SK-N-MC (cell line): ENCODE measurements around the gene TNFSF10.
A peak's percentile ranks its signal among the peaks of the same experiment; 100 is the strongest.
"Not testable (repeated sequence)": the region's sequence is repeated elsewhere in the genome, so short reads cannot be mapped to it uniquely, and the experiment has no call there.

ENCODE experiments used
- DNase-seq: peaks from one replicate; pipeline ENCODE4 v3.0.0-alpha.2; 2011; ENCODE audit warnings: low read depth, low spot score
- H3K27ac ChIP-seq: fragments of 200-600 bp; sonication (generic); 2 replicates; pipeline ENCODE4 v1.5.1; 2016; ENCODE audit warnings: mixed run types
- H3K36me3 ChIP-seq: fragments of 200-600 bp; sonication (generic); 2 replicates; pipeline ENCODE4 v1.6.1; 2017; ENCODE audit warnings: antibody characterized with exemption, low read length, mixed read lengths; ENCODE audit not compliant: insufficient read depth
- H3K4me3 ChIP-seq: fragments of 200-600 bp; sonication (generic); 2 replicates; pipeline ENCODE4 v1.5.1; 2016
- H3K9ac ChIP-seq: fragments of 200-600 bp; sonication (generic); 2 replicates; pipeline ENCODE4 v1.8.0; 2017; ENCODE audit warnings: mixed run types, mixed read lengths; ENCODE audit not compliant: insufficient read length
- H3K9me3 ChIP-seq: fragments of 200-600 bp; sonication (generic); 2 replicates; pipeline ENCODE4 v1.6.1; 2017; ENCODE audit warnings: low read depth, mild to moderate bottlenecking, antibody characterized with exemption, low read length, moderate library complexity, mixed read lengths
- EZH2 ChIP-seq: fragments of 200-600 bp; sonication (generic); IDR thresholded peaks from one replicate; pipeline ENCODE4 v1.6.1; 2017; ENCODE audit warnings: antibody characterized with exemption
- FOXP2 ChIP-seq: optimal IDR thresholded peaks from 2 replicates; pipeline ENCODE3; 2011; ENCODE audit warnings: mild to moderate bottlenecking, moderate library complexity; ENCODE audit not compliant: insufficient read depth; ENCODE audit errors: extremely low read length, control extremely low read depth
- POLR2AphosphoS5 ChIP-seq: IDR thresholded peaks from 2 replicates; pipeline ENCODE4 v1.6.1; 2012; ENCODE audit warnings: mild to moderate bottlenecking, low read depth, low read length, borderline replicate concordance

The TNFSF10 gene

DNA sequence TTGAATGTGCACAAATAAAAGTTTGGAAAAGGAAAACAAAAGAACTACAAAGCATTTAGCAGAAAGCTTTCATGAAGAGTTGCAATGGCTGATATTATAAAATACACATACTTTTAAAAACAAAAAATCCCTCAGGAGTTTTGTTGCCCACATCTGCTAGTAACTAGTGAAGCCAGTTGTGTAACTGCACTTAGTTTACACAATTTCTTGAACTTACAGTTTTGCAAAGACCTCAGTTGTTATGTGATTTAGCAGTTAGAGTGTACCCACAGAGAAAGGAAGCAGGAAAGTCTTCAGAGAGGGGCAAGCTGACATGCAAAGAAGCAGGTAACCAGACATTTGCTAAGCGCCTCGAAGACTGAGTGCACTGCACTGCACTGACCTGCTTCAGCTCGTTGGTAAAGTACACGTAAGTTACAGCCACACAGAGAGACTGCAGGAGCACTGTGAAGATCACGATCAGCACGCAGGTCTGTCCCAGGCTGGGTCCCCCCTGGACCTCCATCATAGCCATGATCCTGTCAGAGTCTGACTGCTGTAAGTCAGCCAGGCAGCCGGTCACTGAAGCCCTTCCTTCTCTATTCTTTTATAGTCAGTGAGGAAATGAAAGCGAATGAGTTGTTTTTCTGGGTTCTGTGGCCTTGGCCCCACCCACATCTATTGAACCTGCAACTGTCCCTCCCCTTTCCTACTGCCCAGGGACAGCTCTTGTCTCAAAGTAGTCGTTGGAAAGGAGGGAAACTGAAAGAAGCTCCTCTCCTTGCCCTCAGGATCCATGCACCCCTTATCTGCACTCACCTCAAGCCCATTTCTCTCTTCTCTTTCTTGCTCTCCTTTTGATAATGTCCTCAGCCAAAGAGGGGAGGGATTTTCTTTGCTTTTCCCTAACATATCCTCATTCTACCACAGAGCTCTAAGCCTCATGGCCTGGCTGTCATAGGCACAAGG, at the start of gene TNFSF10:
TSS of gene TNFSF10 (minus strand) at position 560 of the 948 bp plus-strand sequence. CDS start at position 514, 46 bp downstream.
- Histone ChIP-seq H3K4me3 (no peak within 1 kb of the TSS), H3K27ac (no peak within 1 kb of the TSS), H3K36me3 (no peaks in the 10 kb centered on the region), H3K9ac (no peak within 1 kb of the TSS), H3K9me3 (no peaks in the 10 kb centered on the region)
- TF ChIP-seq FOXP2 (no peak), EZH2 (no peak), POLR2AphosphoS5 (no peak)
- no peak for DNase-seq

DNA sequence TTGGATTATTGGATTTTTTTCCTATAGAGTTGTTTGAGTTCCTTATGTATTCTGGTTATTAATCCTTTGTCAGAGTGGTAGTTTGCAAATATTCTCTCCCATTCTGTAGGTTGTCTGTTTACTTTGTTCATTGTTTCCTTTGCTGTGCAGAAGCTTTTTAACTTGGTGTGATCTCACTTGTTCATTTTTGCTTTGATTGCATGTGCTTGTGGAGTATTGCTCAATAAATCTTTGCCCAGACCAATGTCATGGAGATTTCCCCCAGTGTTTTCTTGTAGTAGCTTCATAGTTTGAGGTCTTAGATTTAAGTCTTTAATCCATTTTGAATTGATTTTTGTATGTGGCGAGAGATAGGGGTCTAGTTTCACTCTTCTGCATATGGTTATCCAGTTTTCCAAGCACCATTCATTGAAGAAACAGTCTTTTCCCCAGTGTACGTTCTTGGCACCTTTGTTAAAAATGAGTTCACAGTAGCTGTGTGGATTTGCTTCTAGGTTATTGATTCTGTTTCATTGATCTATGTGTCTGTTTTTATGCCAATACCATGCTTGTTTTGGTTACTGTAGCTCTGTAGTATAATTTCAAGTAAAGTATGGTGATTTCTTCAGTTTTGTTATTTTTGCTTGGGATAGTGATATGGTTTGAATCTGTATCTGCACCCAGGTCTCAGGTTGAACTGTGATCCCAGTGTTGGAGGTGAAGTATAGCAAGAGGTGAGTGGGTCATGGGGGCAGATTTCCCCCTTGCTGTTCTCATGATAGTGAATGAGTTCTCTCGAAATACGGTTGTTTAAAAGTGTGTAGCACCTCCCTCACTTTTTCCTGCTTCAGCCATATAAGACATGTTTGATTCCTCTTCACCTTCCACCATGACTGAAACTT, 46.1 kb upstream of the TNFSF10 start:
- Histone ChIP-seq H3K9ac (no peak overlapping the region), H3K9me3 (no peaks in the 10 kb centered on the region; the same call in 1 of the 2 replicates), H3K36me3 (no peaks in the 10 kb centered on the region), H3K27ac (no peak overlapping the region), H3K4me3 (no peak overlapping the region)
- TF ChIP-seq POLR2AphosphoS5 (no peak), EZH2 (no peak)
- no peak for DNase-seq

DNA sequence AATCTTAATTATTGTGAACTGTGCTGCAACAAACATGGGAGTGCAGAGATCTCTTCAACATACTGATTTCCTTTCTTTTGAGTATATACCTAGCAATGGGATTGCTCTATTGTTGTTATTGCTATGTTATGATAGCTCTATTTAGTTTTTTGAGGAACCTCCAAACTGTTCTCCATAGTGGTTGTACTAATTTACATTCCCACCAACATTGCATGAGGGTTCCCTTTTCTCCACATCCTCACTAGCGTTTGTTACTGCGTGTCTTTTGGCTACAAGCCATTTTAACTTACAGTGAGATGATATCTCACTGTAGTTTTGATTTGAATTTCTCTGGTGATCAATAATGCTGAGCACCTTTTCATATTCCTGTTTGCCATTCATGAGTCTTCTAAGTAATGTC, 45.5 kb upstream of the TNFSF10 start:
- H3K9me3 ChIP-seq, result no peaks in the 10 kb centered on the region; the same call in 1 of the 2 replicates
- no peak overlapping the region for H3K9ac ChIP-seq
- no peak overlapping the region for H3K4me3 ChIP-seq
- no peak for TF ChIP-seq POLR2AphosphoS5
- no peak for TF ChIP-seq EZH2
- TF ChIP-seq FOXP2, result no peak
- DNase-seq, result no peak
- no peak overlapping the region for H3K27ac ChIP-seq
- H3K36me3 ChIP-seq, result no peaks in the 10 kb centered on the region

DNA sequence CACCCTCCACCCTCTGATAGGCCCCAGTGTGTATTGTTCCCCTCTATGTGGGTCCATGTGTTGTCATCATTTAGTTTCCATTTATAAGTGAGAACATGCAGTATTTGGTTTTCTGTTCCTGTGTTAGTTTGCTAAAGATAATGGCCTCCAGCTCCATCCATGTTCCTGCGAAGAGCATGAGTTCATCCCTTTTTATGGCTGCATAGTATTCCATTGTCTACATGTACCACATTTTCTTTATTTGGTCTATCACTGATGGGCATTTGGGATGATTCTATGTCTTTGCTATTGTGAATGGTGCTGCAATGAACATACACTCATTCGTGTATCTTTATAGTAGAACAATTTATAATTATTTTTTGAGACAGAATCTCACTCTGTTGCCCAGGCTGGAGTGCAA, 43.6 kb upstream of the TNFSF10 start:
- not testable (repeated sequence) for H3K9me3 ChIP-seq, DNase-seq, H3K27ac ChIP-seq, H3K4me3 ChIP-seq, H3K9ac ChIP-seq, H3K36me3 ChIP-seq

DNA sequence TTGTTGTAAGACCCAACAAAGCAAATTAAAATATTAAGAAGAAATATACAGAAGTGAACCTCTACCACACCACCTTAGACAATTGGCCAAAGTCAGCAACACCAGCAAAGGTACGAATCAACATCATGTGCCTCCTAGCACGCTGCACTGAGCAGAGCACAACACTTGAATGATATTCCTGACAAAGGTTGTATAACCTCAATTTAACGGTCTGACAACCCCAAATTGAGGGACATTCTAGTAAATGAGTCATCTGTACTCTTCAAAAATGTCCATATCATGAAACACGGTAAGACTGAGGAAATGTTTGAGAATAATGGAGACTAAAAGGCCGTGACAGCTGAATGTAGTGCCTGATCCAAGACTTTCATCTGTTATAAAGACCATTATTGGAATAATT, 41.3 kb upstream of the TNFSF10 start:
- no peak overlapping the region for H3K4me3 ChIP-seq
- H3K9me3 ChIP-seq, result no peaks in the 10 kb centered on the region; the same call in 1 of the 2 replicates
- H3K36me3 ChIP-seq, result no peaks in the 10 kb centered on the region
- H3K9ac ChIP-seq, result no peak overlapping the region
- no peak overlapping the region for H3K27ac ChIP-seq
- TF ChIP-seq FOXP2 (no peak), POLR2AphosphoS5 (no peak), EZH2 (no peak)
- no peak for DNase-seq

DNA sequence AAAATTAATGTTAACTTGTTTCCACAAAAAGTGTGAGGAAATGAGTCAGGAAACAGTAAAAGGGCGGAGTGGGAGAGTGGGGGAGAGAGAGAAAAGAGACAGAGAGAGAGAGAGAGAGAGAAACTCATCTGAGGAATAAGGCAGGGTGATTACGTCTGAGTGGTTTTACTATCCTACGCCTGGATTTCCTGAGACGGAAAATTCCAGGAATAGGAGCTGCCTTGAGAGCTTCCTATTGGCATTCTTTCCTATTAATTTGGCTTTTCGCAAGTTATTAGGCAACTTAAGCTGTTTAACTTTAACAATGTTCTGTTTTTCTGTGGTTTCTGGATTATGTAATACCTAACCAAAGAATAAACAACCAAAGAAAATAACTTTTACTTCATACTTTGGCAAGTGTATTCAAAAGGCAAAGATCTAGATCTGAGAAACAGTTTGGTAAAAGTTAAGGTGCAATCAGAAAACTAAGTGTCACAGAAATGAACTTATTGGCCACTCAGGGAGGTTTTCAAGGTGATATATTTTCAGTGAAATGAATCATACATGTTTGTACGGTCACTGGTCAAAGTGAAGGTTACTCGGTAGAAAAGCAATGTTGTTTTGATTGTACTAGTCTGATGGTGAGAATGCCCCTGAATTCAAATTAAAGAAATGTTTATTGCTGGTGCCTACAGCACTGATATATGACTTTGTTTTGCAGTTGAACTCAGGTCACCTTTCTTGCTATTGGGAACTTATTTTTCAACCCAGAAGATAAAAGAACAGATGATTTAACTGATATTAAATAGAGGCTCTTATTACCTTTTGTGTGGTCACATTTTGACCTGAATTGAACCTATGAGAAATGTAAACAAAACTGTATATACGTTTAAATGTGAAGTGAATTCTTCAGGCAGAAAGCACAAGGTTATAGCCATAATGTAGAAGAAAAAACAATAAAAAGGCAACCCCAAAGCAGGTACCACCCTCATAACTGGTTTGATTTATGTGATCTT, 39.9 kb upstream of the TNFSF10 start:
- peak overlapping the region; percentile 39; the same call in 1 of the 2 replicates for H3K27ac ChIP-seq

DNA sequence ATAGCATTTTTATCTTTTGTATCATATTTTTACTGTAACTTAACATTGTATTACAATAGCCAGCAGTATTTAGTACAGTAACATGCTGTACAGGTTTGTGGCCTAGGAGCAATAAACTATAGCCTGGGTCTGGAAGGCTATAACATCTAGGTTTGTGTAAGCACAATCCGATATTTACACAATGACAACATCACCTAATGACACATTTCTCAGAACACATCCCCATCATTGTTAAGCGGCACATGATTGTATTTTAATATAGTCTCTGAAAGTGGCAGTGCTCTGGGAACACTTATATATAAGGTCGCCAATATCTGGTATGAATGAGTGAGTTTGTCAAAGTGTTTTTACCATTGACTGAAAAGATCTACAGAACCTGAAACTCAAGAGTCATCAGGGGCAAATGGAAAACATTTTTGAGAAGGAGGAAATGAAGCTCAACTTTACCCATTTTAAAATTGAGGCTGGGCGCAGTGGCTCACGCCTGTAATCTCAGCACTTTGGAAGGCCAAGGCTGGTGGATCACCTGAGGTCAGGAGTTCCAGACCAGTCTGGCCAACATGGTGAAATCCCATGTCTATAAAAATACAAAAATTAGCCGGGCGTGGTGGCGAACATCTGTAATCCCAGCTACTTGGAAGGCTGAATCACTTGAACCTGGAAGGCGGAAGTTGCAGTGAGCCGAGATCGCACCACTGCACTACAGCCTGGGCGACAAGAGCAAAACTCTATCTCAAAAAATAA, 38.8 kb upstream of the TNFSF10 start:
- no peak overlapping the region for H3K4me3 ChIP-seq
- no peaks in the 10 kb centered on the region for H3K36me3 ChIP-seq
- no peak overlapping the region for H3K9ac ChIP-seq
- H3K9me3 ChIP-seq, result no peaks in the 10 kb centered on the region
- TF ChIP-seq POLR2AphosphoS5, result no peak
- no peak for TF ChIP-seq FOXP2
- TF ChIP-seq EZH2, result no peak
- DNase-seq, result no peak
- no peak overlapping the region; the same call in 1 of the 2 replicates for H3K27ac ChIP-seq

More for the DNA sequence above, 39.9 kb upstream of the TNFSF10 start:
- peak; percentile 62 for DNase-seq
- peak; percentile 55 for TF ChIP-seq FOXP2
- no peak for TF ChIP-seq POLR2AphosphoS5
- H3K9me3 ChIP-seq, result no peaks in the 10 kb centered on the region
- peak overlapping the region; percentile 53 for H3K4me3 ChIP-seq
- no peaks in the 10 kb centered on the region for H3K36me3 ChIP-seq
- H3K9ac ChIP-seq, result peak overlapping the region; percentile 61
